ENCODE measurements around the gene TRIM29.

Gene TRIM29

DNA sequence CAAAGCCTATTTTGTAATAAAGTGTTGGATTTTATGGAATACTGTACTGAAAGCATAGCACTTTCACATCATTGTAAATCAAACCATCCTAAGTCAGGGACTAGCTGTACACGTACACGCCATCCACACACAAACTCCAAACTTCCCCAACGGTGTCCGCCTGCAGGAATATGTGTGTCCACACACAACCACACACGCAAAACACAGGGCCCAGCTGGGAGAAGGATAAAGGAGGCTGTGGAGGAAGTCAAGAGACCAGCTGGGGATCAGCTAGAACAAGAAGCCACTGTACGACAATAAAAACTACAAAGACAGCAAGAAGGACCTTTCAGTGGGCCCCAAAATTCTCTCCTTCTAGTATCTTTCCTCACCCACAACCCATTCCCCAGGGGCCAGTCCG, 1.6 kb downstream of the TRIM29 start:
- no peak for DNase-seq

DNA sequence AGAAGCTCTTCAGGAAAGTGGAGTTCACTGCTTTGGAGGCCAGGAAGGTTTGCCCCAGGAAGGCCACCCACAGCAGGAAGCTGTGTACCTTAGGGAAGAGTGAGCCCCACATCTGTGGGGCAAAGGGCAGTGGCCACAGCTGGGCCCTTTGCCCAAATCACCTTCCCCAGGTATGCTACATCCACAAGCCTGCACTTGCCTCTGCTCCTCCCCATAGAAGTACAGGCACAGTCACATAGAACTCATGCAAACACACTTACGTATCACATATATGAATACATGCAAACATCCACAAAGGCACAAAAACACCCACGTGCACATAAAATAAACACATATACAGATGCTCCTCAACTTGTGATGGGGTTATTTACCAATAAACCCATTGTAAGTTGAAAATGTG, 2.1 kb downstream of the TRIM29 start:
- no peak for DNase-seq

- no peak for DNase-seq
Measured at GRCh38 chr11:120134931-120135228, 3.0 kb downstream of the TRIM29 start.

DNA sequence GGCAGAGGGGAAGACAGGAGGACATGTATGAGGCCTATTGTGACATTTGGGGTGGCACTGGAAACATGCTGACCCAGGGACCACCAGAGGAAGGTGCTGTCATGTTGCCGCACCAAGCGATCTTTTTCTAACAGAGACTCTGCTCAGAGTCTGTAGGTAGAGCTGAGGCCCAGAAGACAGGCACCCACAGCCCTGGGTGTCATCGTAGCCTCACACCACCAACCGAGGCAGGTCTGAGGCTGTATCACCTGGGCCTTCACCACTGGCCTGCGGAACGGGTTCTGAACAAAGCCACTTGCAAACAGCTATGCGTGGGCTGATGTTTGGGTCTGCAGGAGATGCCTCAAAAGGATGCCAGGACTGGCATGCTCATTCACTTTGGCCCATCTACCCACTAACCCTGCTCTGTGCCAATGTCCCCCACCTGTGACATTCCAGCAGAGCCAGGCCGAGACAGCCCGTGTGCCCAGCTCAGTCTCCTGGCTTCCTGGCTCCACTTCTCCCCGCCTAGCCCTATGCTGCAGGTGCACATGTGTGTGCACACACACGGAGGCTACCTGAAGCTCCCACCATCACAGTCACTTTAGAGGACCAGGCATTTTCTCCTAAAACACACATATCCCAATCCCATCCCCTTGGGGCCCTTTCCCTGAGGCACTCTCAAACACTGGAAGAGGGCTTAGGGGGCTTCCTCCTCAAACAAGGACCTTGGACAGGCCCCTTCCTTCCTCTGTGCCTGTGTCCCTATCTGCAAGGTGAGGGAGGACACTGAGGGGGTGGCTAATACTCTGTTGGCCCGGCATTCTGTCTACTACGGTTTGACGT, 3.6 kb downstream of the TRIM29 start:
- no peak for DNase-seq

GRCh38 chr11:120133216-120134105, 4.5 kb downstream of the TRIM29 start:
- DNase-seq: no peak

DNA sequence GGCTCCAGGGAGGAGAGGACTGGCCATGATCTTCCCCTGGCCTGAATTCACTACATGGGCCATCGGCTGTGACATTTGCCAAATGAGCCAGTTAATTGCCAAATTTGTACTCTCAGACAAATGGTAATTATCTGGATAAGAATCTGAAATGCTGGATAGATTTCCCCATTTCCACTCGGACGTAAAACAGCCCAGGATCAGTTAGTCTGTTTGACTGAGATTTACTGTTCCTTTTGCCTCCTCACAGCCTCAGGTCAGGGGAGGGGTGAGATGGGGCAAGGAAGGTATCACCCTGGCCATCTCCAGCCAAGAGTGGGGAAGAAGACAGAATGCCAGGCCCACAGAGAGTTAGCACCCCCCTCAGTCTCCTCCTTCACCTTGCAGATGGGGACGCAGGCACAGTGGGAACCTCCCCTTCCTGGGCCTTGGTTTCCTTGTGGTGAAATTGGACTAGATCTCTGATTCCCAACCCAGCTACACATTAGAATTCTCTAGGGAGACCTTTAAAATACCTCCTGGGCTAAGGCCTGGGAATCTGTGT, 5.2 kb downstream of the TRIM29 start:
- DNase-seq: no peak

DNA sequence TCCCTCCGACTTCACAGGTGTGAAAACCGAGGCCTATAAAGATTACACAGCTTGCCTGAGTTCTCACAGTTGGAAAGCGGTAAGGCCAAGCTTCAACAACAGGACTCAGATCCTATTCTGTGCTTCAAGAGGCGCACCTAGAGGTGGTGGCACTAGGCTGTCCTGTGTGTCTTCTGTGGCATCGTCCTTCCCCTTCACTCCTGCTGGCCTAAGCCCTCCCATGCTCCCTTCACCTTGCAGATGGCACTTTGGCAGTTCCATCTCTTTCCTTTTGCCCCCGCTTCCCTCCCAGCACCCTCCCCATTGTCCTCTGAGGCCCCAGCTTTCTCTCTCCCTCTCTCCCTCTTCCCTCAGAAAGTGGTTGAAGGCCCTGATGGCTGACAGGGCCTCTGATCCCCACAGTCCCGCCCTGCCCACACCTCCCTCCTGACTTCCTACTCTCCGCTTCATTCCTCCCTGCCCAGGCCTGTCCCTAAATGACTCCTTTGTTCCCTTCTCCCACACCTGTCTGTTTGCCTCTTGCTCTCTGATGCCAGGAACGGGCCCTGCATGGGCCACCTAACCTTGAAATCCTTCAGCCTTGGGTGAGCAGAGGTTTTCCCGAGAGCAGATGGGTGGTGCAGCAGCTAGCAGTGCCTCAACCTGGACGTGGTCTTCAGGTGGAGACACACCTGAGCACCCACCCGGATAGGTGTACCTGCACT, 5.8 kb downstream of the TRIM29 start:
- no peak for DNase-seq

- DNase-seq: no peak
Measured at GRCh38 chr11:120130991-120131760, 6.7 kb downstream of the TRIM29 start.

DNA sequence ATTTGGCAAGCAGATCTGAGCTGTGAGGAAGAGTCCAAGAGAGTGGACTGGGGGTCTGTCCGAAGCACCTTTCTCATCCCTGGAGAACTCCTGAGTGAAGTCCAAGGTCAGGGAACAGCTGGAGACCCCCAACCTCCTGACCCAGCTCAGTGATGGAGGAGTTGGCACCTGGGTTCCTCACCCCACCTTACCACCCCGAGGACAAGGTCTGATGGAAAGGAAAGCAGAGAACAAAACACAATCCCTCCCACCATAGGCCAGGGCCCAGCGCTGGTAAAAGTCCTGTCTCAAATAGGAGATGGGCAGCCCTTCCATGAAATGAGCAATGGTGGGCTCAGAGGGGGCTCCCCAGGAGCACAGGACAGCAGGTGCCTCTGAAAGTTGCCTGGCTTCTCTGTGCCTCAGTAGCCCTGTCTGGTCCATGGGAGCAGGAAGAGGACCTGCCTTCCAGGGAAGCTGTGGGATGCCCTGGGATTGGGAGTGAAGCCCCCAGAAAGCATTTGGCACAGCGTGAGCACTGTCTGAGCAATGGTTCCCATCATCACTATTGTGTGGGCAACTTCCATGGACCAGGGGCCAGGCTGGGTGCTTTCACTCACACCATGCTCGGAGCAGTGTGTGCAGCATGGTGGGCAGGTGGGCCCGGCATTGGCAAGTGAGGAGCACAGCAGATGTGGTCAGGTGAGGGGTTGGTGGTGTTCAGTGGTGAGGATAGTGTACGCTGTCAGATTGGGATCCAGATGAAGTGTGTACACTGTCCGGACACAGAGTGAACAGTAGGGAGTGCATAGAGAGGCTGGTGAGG, 7.5 kb downstream of the TRIM29 start:
- DNase-seq: no peak

DNA sequence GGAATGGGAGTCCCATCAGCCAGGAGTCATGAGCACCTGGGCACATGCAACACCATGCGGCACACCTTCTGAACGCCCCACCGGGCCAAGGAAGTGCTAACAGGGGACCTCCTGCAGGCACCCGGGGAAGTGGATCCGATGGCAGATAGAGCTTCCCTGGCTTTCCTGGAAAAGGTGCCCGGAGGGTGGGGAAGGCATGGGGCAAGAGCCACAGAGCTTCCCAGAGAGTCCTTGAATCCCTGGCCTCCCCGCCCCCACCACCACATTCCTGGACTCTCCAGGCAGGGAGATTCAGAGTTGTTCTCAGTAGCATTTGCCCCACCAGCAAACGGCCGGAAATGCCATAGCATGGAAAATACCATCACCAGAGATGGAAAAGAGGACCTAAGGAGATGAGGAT, 8.3 kb downstream of the TRIM29 start:
- DNase-seq: no peak

- no peak for DNase-seq
Measured at GRCh38 chr11:120128392-120129119, 9.4 kb downstream of the TRIM29 start.

DNA sequence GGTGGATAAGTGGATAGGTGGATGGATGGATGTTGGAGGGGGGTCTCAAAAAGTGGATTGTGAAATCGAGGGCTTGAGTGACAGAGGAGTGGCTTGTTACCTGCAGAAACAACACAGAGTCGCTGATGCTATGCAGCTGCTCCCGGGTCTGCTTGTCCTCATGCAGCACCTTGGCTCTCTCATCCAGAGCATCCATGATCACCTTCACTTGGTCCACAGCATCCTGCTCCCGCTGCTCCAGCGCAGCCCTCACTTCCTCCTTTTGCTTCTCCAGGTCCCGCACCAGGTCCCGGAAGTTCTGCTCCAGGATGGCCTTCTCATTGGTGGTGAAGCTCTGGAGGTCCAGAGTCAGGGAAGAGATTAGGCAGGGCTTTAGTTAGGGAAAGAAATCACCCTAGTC, 10.7 kb downstream of the TRIM29 start:
- DNase-seq: no peak

DNA sequence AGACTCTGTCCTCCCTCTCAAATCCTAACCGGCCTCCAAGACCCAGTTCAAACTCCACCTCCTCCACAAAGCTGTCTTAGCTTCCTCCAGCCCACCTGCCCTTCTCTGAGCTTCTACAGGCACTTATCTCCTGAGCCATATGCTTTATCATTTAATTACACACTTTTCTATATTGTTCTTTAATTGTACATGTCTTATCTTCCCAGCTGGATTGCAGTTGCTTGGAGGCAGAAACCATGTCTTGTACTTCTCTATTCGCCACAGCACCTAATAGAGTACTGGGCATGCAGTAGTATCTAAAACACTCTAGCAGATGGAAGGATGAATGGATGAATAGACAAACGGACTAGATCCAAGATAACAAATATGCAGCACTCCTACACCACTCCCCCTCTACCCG, 11.3 kb downstream of the TRIM29 start:
- DNase-seq: no peak

GRCh38 chr11:120125509-120125908, 12.4 kb downstream of the TRIM29 start:
- no peak for DNase-seq

DNA sequence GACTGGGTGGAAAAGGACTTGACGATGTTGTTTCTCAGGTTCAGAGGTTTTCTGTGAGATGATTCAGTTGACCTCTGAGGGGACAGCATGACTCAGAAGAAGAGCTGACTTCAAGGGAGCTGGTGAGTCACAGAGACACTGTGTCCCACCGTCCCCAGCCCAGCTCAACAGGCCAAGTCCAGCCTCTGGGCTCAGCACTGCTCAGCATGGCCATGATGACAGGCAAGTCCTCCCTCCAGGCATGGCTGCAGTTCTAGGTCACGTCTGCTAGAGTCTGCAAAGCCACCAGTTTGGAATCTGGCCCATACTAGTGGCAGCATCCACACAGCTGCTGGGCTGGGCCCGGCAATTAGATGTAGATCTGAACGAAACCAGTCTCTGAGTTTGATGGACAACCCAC, 12.9 kb downstream of the TRIM29 start:
- no peak for DNase-seq

- no peak for DNase-seq
Measured at GRCh38 chr11:120124355-120124754, 13.6 kb downstream of the TRIM29 start.

DNA sequence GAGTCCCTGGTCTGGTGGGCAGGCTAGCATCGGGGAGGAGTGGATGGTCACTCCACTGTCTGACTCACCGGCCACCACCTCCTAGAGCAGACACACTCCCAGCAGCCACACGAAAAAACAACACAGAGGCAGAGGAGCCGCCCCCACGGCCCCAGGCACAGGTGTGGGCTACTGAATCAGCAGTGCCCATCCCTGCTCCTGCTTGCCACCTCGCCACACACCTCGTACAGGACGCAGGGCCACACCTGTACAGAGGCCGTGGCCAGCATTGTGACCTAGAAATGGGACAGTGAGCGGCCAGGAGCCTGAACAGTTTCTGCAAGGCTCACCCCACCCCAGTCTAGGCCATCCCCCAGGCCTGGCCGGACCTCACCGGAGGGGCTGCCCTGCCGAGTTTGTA, 14.0 kb downstream of the TRIM29 start:
- DNase-seq: no peak

DNA sequence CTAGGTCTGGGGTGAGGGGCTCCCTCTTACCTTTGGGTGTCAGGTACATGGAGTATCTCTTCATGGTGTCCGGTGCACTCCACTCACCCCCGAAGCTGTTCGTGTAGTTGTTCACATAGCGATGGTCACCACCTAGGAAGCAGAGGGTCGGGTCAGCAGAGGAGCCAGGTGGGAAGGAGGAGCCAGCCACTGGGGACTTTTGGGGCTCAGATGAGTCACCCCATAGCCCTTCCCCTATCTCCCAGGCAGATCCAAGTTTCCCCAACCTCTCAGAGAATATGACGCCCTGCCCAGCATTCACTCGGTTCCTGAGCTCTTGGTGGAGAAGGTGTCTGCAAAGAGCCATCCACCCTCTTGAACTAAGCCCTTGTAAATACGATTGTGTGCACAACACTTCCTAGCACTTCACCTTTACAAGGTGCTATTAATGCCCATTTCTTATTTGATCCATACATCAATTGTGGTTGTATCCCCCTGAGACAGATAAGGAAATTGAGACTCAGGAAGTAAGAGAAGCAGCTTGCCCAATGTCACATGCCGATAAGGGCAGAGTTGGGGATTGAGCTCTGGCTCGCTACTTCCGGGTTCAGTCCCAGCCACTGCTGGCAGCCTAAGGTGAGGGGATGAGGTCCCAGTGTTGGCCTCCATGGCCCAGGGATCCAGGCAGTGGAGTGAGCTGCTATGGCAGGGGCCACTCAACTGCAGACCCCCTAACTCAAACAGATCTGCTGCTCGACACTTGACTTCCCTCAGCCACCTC, 14.8 kb downstream of the TRIM29 start:
- DNase-seq: no peak

- no peak for DNase-seq
Measured at GRCh38 chr11:120121914-120122473, 15.9 kb downstream of the TRIM29 start.

- DNase-seq: no peak
Measured at GRCh38 chr11:120121336-120121735, 16.6 kb downstream of the TRIM29 start.
